Endodermal cell (in vitro differentiated cells): ENCODE results near the gene CLCNKB. TPM values are rescaled to one million over a fixed set of nuclear protein-coding genes. Genes with fewer than 3 reads are reported as not detected.

Source experiments
- DNase-seq: peaks from one replicate; pipeline ENCODE4 v3.0.0-alpha.2; 2017
- H3K27ac ChIP-seq: 2 replicates; pipeline ENCODE4 v1.5.1; 2013; ENCODE audit warnings: mild to moderate bottlenecking, low read depth, low read length, moderate library complexity
- H3K27me3 ChIP-seq: 2 replicates; pipeline ENCODE4 v1.6.1; 2013; ENCODE audit warnings: mild to moderate bottlenecking, low read length, moderate library complexity; ENCODE audit not compliant: insufficient read depth, control insufficient read depth, poor library complexity, severe bottlenecking
- H3K36me3 ChIP-seq: 2 replicates; pipeline ENCODE4 v1.7.0; 2013; ENCODE audit warnings: mild to moderate bottlenecking, low read length, moderate library complexity; ENCODE audit not compliant: control insufficient read depth, insufficient read depth
- H3K4me1 ChIP-seq: one replicate; pipeline ENCODE4 v1.7.0; 2013; ENCODE audit warnings: low read length; ENCODE audit not compliant: control insufficient read depth, insufficient read depth
- H3K4me3 ChIP-seq: 2 replicates; pipeline ENCODE4 v1.5.1; 2013; ENCODE audit warnings: mild to moderate bottlenecking, low read length, moderate library complexity
- H3K9ac ChIP-seq: 2 replicates; pipeline ENCODE4 v1.6.1; 2013; ENCODE audit warnings: mild to moderate bottlenecking, low read length, moderate library complexity; ENCODE audit not compliant: poor library complexity, severe bottlenecking; ENCODE audit errors: extremely low read depth
- H3K9me3 ChIP-seq: 2 replicates; pipeline ENCODE4 v1.6.1; 2013; ENCODE audit warnings: mild to moderate bottlenecking, low read length, moderate library complexity; ENCODE audit not compliant: control insufficient read depth
- H3K27ac Mint-ChIP-seq: 2 replicates; pipeline ENCODE4 v1.8.0; 2020; ENCODE audit warnings: mixed read lengths
- H3K27me3 Mint-ChIP-seq: 2 replicates; pipeline ENCODE4 v1.8.0; 2021; ENCODE audit warnings: mild to moderate bottlenecking, mixed read lengths; ENCODE audit not compliant: insufficient read depth
- H3K36me3 Mint-ChIP-seq: 2 replicates; pipeline ENCODE4 v1.8.0; 2020; ENCODE audit warnings: low read depth, mixed read lengths
- H3K4me1 Mint-ChIP-seq: 2 replicates; pipeline ENCODE4 v1.8.0; 2020; ENCODE audit warnings: mixed read lengths
- H3K4me3 Mint-ChIP-seq: 2 replicates; pipeline ENCODE4 v1.8.0; 2020; ENCODE audit warnings: mild to moderate bottlenecking, moderate library complexity, mixed read lengths
- H3K9me3 Mint-ChIP-seq: 2 replicates; pipeline ENCODE4 v1.8.0; 2020; ENCODE audit warnings: mild to moderate bottlenecking, mixed read lengths
- WGBS, 2 experiments: methylation state at CpG; one replicate each; pipeline versions ENCODE4 v1.1.5 to v1.1.7; 2013; ENCODE audit warnings: missing lambda C conversion rate in 2 of 2, mixed read lengths in 1 of 2; ENCODE audit not compliant: insufficient coverage in 1 of 2, insufficient read length in 1 of 2; 5-methylcytosine and 5-hydroxymethylcytosine counted together
- total RNA-seq, 2 donors: library from RNA; stranded (reverse); fragmentation: NEBNext Ultra II Directional in 1 of 2; extraction: Animal tissue kit (Norgen Biotek cat#: 25700) in 1 of 2; gene quantifications; 2 replicates in 1 of 2; 3 replicates in 1 of 2; pipeline ENCODE4 v1.2.1, GENCODE V29; 2021
- TF ChIP-seq, protein P1 (sequence below): fragments of 200-600 bp; sonication (generic); conservative IDR thresholded peaks from 2 replicates; pipeline ENCODE4 v1.5.0; 2021; ENCODE audit warnings: antibody characterized with exemption, mild to moderate bottlenecking

The CLCNKB gene
- total RNA-seq, 2 donors from 2014 or later = 3.6 to 3.7 TPM

- TF ChIP-seq, protein P1, sequence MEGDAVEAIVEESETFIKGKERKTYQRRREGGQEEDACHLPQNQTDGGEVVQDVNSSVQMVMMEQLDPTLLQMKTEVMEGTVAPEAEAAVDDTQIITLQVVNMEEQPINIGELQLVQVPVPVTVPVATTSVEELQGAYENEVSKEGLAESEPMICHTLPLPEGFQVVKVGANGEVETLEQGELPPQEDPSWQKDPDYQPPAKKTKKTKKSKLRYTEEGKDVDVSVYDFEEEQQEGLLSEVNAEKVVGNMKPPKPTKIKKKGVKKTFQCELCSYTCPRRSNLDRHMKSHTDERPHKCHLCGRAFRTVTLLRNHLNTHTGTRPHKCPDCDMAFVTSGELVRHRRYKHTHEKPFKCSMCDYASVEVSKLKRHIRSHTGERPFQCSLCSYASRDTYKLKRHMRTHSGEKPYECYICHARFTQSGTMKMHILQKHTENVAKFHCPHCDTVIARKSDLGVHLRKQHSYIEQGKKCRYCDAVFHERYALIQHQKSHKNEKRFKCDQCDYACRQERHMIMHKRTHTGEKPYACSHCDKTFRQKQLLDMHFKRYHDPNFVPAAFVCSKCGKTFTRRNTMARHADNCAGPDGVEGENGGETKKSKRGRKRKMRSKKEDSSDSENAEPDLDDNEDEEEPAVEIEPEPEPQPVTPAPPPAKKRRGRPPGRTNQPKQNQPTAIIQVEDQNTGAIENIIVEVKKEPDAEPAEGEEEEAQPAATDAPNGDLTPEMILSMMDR = no peak
- Histone ChIP-seq H3K4me3 (no peak overlapping the region), H3K4me1 (peaks cover 4% of the 10 kb centered on the region), H3K27me3 (peaks cover 30% of the 10 kb centered on the region), H3K9me3 (no peaks in the 10 kb centered on the region), H3K27ac (no peak overlapping the region), H3K9ac (no peak overlapping the region), H3K36me3 (no peaks in the 10 kb centered on the region)
- H3K4me1 Mint-ChIP-seq = peaks cover 8% of the 10 kb centered on the region
- H3K27ac Mint-ChIP-seq = no peak overlapping the region
- no peak for DNase-seq
- H3K9me3 Mint-ChIP-seq = no peaks in the 10 kb centered on the region
- WGBS, 2 experiments = 75 to 87% methylated on average over 2 to 5 of the region's 5 CpGs
- H3K27me3 Mint-ChIP-seq = peaks cover 61% of the 10 kb centered on the region
- no peaks in the 10 kb centered on the region for H3K36me3 Mint-ChIP-seq
- no peak overlapping the region for H3K4me3 Mint-ChIP-seq
Observed at GRCh38 chr1:16072095-16072494, 28.5 kb downstream of the CLCNKB start.

DNA sequence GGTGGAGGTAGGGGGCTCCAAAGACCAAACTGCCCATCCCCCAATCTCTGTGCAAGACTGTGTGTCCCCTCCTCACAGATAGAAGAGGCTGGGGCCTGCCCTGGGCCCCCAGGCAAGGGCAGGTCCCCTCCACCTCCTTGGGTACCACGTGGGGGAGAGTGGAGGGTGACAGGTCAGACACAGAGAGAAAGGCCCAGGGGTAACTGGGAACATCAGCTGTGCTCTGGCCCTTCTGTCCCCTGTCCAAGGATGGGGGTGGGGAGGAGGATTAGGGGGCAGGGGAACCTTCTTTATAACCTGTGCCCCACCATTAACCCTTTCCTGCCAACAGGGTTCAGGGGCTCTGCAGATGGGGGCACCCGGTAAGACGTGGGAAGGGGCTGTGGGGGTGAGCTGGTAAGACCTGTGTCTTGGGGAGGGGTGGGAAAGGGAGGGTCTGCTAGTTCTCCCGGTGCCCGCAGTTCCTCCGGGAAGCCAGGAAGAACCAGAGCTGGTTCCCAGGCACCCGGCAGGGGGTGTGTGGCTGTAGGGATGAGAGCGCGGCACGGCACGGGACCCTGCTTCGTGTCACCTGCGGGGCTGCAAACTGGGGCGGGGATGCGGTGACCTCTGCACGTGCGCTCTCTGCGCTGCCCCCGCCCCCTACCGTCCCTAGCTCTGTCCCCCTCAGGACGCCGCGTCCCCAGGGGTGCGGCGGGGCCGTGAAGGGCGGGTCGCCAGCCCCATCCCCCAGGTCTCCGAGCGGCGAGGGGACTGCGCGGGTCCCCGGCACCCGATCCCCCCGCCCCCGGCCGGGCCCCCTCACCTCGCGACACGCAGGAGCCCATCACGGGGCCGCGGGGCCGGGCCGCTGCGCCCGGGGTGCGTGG, 29.3 kb downstream of the CLCNKB start:
- Histone ChIP-seq H3K27ac (no peak overlapping the region), H3K9me3 (no peaks in the 10 kb centered on the region), H3K4me1 (peaks cover 4% of the 10 kb centered on the region), H3K27me3 (peaks cover 30% of the 10 kb centered on the region), H3K4me3 (peak overlapping the region; percentile 66), H3K36me3 (no peaks in the 10 kb centered on the region), H3K9ac (no peak overlapping the region)
- peaks cover 8% of the 10 kb centered on the region for H3K4me1 Mint-ChIP-seq
- no peak overlapping the region for H3K27ac Mint-ChIP-seq
- DNase-seq = peak; percentile 79
- 2 to 6% methylated on average over 7 to 49 of the region's 49 CpGs for WGBS, 2 experiments
- peaks cover 61% of the 10 kb centered on the region for H3K27me3 Mint-ChIP-seq
- H3K4me3 Mint-ChIP-seq = peak overlapping the region; percentile 37
- H3K9me3 Mint-ChIP-seq = no peaks in the 10 kb centered on the region
- TF ChIP-seq, protein P1 = no peak
- H3K36me3 Mint-ChIP-seq = no peaks in the 10 kb centered on the region

GRCh38 chr1:16073490-16074119, 30.0 kb downstream of the CLCNKB start, which contains the start of gene FAM131C:
Gene FAM131C, minus strand, starts transcription at chr1:16073651. Its CDS starts 209 bp downstream, at chr1:16073442.
- peak within 1 kb of the TSS; percentile 56 for H3K4me3 Mint-ChIP-seq
- no peak within 1 kb of the TSS for H3K9ac ChIP-seq
- H3K27me3 Mint-ChIP-seq = peaks cover 61% of the 10 kb centered on the region
- peak; percentile 76 for DNase-seq
- H3K4me1 ChIP-seq = peaks cover 4% of the 10 kb centered on the region
- H3K9me3 Mint-ChIP-seq = no peaks in the 10 kb centered on the region
- WGBS, 2 experiments = 2 to 8% methylated on average over 13 to 54 of the region's 54 CpGs
- TF ChIP-seq, protein P1 = peak; percentile 63
- no peak within 1 kb of the TSS for H3K27ac Mint-ChIP-seq
- no peaks in the 10 kb centered on the region for H3K36me3 ChIP-seq
- H3K9me3 ChIP-seq = no peaks in the 10 kb centered on the region
- peak within 1 kb of the TSS; percentile 79 for H3K4me3 ChIP-seq
- peaks cover 30% of the 10 kb centered on the region for H3K27me3 ChIP-seq
- peaks cover 8% of the 10 kb centered on the region for H3K4me1 Mint-ChIP-seq
- no peak within 1 kb of the TSS for H3K27ac ChIP-seq
- no peaks in the 10 kb centered on the region for H3K36me3 Mint-ChIP-seq
